HS-5 (cell line): Measurements from ENCODE around the gene PRAMEF10.
"Not testable (repeated sequence)": the region's sequence is repeated elsewhere in the genome, so short reads cannot be mapped to it uniquely, and the experiment has no call there.

Experiments
- DNase-seq: peaks from one replicate; pipeline ENCODE4 v3.0.0-alpha.2; 2012; ENCODE audit warnings: low read depth

PRAMEF10 gene, protein sequence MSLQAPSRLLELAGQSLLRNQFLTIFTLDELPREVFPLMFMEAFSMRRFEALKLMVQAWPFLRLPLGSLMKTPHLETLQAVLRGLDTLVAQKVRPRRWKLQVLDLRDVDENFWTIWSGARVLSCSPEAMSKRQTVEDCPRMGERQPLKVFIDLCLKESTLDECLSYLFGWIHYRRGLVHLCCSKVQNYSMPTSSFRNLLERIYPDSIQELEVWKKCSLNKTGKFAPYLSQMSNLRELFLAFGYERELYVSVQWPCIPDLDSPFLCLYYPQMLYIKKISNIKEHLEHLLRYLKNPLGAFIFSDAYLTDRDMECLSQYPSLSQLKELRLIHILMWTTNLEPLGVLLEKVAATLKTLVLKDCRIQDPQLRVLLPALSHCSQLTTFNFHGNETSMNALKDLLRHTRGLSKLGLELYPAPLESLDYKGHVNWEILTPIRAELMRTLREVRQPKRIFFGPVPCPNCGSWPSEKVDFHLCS

DNA sequence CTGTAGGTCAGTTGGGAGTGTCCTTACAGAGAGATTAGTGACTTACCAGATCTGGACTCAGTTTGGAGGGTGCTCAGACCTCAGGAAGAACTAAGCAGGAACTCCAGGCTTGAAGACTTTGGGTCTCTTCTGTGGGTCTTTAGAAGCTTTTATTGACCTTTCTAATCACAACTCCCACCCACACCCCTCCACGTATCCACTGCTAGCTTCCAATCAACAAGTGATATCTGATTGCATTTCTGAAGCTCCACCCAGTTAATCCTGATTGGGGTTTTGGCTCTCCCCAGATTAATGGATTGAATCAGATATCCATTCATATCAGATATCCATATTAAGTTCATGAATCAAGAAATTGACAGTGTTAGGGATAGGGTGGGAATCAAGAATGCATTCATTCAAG is at the start of gene PRAMEF10:
Gene PRAMEF10 (minus strand): TSS at position 101 of the 400 bp plus-strand sequence. CDS start 2,423 bp downstream, outside the sequence.
- not testable (repeated sequence) for DNase-seq

DNA sequence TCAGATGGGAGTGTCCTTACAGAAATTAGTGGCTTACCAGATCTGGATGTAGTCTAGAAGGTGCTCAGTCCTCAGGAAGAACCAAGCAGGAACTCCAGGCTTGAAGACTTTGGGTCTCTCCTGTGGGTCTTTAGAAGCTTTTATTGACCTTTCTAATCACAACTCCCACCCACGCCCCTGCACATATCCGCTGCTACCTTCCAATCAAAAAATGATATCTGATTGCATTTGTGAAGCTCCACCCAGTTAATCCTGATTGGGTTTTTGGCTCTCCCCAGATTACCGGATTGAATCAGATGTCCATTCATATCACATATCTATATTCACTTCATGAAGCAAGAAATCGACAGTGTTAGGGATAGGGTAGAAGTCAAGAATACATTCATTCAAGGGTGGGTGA is 49.4 kb upstream of the PRAMEF10 start, which contains the start of gene PRAMEF6:
Gene PRAMEF6 (minus strand): TSS at position 101 of the 400 bp plus-strand sequence. CDS start 5,062 bp downstream, outside the sequence.
- not testable (repeated sequence) for DNase-seq

DNA sequence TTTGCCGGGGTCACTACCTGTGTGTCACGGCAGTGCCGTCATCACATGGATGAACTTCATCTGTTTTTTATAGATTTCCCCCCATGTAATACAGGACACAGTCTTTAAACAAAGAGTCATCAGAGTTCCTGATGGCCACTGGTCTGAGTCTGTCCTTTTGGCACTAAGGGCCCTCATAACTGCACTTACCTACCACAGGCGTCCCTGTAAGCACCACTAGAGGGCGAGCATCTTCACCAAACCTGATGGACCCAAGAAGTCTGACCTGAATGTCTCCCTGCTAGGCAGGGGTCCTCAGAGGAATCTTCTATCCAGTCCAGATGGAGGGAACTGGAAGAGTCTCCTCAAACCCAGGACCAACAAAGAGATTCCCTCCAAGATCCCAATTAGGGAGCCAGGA is 26.3 kb upstream of the PRAMEF10 start:
- DNase-seq, result not testable (repeated sequence)

DNA sequence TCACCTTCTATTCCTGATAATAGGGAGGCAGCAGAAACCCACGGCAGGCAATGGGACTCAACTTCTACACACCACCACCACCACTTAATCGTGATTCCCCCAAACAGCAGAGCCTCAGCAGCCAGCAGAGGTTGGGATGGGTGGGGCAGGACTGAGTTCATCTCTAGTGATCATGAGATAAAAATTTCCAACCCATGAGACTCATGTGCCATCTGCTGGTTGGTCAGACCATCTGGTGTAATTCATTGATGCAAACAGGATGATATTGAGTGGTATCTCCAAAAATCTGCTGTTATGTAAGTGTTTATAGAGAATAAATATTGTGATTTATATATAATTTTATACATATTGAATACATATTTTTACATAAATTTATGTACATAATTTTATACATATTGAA is 23.7 kb upstream of the PRAMEF10 start:
- DNase-seq, result not testable (repeated sequence)

DNA sequence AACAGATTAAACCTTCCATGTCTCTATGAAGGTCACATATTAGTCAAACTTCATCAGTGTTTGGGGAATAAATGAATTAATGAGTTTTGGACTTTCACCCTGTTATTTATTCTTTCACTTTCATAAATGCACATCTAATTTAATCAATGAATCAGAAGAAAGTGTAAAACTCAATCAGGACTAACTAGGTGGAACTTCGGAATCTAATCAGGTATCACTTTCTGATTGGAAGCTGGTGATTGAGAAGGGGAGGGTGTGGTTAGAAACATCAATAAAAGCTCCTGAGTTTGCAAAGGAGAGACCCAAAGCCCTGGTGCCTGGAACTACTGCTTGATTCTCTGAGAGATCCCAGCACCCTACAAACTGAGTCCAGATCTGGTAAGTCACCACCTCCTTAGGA is 18.2 kb upstream of the PRAMEF10 start, which contains the start of gene PRAMEF7:
Gene PRAMEF7 (plus strand): TSS at position 301 of the 400 bp plus-strand sequence. CDS start 1,083 bp downstream, outside the sequence.
- DNase-seq, result not testable (repeated sequence)

DNA sequence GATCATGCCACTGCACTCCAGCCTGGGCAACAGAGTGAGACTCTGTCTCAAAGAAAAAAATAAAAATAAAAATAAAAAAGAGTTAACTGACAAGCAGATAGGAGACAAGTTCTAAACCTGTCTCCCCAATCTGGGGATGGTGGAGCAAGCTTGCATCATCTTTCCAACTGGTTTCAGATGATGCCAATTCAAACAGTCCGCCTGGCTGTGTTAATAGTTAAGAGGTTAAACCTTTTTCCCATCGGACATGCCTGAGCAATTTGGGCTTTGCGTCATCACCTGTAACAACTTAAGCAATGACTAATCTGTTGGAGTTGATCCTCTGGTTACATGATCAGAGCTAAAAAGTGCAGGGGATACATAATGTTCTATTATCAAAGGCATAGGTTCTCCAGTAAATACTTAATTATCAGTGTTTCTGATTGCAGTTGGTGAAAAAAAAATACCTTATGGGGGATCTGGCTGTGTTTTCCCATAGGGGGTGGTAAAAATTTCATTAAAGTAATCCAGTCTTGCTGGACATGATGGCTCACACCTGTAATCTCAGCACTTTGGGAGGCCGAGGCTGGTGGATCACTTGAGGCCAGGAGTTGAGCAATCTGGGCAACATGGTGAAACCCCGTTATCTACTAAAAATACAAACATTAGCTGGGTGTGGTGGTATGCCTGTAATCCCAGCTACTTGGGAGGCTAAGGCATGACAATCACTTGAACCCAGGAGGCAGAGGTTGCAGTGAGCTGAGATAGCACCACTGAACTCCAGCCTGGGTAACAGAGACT is 5.9 kb upstream of the PRAMEF10 start:
- DNase-seq, result not testable (repeated sequence)

DNA sequence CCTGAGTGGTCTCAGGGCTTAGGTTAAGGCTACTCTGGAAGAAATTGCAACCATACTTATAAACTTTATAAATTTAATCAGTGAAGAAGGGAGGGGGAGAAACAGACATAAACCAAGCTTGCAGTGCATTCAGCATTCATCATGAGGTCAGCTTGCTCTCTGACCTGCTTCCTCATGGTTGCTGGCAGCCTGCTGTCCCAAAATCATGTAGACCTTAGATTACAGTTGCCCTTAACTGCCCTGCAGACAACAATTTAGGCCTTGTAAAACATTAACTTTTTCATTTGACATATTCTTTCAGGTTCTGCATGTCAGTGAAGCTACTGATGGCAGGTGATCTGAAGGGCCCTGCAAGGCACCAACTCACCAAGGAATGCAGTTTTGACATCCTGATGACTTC is 1.1 kb upstream of the PRAMEF10 start:
- DNase-seq, result not testable (repeated sequence)

DNA sequence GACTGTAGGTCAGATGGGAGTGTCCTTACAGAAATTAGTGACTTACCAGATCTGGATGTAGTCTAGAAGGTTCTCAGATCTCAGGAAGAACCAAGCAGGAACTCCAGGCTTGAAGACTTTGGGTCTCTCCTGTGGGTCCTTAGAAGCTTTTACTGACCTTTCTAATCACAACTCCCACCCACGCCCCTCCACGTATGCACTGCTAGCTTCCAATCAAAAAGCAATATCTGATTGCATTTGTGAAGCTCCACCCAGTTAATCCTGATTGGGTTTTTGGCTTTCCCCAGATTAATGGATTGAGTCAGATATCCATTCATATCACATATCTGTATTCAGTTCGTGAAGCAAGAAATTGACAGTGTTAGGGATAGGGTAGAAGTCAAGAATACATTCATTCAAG is 12.0 kb downstream of the PRAMEF10 start, which contains the start of gene PRAMEF4:
Gene PRAMEF4 (minus strand): TSS at position 101 of the 400 bp plus-strand sequence. CDS start 2,807 bp downstream, outside the sequence.
- not testable (repeated sequence) for DNase-seq

DNA sequence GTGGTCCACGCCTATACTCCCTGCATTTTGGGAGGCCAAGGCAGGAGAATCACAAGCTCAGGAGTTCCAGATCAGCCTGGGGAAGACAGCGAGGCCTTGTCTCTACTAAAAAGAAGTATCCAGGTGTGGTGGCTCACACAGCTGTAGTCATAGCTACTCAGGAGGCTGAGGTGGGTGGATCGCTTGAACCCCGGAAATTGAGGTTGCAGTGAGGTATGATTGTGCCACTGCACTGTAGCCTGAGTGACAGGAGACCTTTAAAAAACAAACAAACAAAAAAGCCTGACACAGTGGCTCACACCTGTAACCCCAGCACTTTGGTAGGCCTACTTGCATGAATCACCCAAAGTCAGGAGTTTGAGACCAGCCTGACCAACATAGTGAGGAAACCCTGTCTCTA is 19.6 kb downstream of the PRAMEF10 start:
- DNase-seq, result not testable (repeated sequence)

DNA sequence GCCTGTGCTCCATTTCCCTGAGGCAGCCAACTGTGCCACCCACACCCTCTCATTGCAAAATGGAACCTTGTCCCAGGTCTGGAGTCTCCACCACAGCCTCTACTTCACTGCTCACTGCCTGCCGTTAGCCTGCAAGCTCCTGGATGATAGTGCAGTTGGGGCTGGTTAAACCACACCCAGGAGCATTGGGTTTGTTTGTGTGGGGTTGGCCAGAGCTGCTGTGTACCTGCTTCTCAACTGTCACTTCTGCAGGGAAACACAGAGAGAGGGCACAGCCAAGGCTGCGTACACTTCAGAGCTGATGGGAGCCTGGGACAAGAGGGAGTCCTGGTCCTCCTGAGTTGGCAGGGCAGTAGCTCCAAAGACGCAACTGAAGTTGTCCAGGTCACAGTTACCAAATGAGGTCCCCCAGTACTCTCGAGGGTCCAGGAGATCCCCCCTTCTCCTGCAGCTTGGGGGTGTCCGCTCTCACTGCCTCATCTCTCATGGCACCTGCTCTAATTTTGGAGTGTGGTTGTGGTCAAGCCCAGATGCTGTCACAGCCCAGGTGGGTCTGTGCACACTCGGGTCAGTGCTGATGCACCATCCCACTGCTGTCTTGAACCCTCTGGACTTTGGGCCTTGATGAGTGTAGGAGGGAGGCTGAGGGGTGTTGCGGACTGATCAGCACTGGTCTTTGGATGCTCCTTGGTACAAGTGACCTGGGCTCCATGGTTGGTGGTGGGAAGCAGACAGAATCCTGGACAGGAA is 34.8 kb downstream of the PRAMEF10 start:
- not testable (repeated sequence) for DNase-seq

DNA sequence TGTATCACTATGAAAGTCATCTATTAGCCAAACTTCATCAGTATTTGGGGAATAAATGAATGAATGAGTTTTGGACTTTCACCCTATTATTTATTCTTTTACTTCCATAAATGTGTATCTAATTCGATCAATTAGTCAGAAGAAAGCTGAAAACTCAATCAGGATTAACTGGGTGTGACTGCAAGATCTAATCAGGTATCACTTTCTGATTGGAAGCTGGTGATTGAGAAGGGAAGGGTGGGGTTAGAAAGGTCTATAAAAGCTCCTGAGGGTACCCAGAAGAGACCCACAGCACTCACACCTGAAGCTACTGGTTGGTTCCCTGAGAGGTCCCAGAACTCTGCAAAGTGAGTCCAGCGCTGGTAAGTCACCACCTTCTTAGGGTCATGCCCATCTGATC is 41.3 kb downstream of the PRAMEF10 start, which contains the start of gene PRAMEF2:
Gene PRAMEF2 (plus strand): TSS at position 301 of the 400 bp plus-strand sequence. CDS start 1,924 bp downstream, outside the sequence.
- DNase-seq, result not testable (repeated sequence)

DNA sequence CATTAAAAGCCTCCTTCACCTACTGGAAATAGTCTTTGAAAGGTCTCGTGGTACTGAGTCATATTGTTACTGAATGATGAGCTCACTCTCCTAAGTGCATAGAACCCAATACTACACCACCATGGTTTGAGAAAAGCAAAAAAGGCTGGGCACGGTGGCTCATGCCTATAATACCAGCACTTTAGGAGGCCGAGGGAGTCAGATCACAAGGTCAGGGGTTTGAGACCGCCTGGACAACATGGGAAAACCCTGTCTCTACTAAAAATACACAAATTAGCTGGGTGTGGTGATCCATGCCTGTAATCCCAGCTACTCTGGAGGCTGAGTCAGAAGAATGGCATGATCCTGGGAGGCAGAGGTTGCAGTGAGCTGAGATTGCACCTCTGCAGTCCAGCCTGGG is 46.3 kb downstream of the PRAMEF10 start:
- peak; percentile 86 for DNase-seq

DNA sequence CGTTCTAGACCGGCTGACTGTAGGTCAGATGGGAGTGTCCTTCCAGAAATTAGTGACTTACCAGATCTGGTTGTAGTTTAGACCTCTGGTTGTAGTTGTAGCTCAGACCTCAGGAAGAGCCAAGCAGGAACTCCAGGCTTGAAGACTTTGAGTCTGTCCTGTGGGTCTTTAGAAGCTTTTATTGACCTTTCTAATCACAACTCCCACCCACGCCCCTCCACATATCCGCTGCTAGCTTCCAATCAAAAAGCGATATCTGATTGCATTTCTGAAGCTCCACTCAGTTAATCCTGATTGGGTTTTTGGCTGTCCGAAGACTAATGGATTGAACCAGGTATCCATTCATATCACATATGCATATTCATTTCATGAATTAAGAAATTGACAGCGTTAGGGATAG is 49.5 kb downstream of the PRAMEF10 start, which contains the start of gene HNRNPCL1:
Gene HNRNPCL1 (minus strand): TSS at position 101 of the 400 bp plus-strand sequence. CDS start 431 bp downstream, outside the sequence.
- DNase-seq, result not testable (repeated sequence)
